Parathyroid adenoma (tissue), 2 donors: Measurements from ENCODE around the gene PPP3CB.

Experiments
- H2AFZ ChIP-seq: fragments of 300-600 bp; sonication (generic); one replicate; pipeline ENCODE4 v1.7.0; 2017; ENCODE audit warnings: antibody characterized with exemption, mild to moderate bottlenecking
- H3K27ac ChIP-seq: fragments of 300-600 bp; sonication (generic); one replicate; pipeline ENCODE4 v1.7.0; 2017
- H3K27me3 ChIP-seq: fragments of 300-600 bp; sonication (generic); one replicate; pipeline ENCODE4 v1.7.0; 2017; ENCODE audit warnings: low read length; ENCODE audit not compliant: control insufficient read depth, insufficient read depth
- H3K36me3 ChIP-seq: fragments of 300-600 bp; sonication (generic); one replicate; pipeline ENCODE4 v1.7.0; 2017; ENCODE audit warnings: low read length; ENCODE audit not compliant: control insufficient read depth, insufficient read depth
- H3K4me1 ChIP-seq: fragments of 300-600 bp; sonication (generic); one replicate; pipeline ENCODE4 v1.7.0; 2017; ENCODE audit warnings: control low read depth
- H3K4me2 ChIP-seq: fragments of 300-600 bp; sonication (generic); one replicate; pipeline ENCODE4 v1.7.0; 2017; ENCODE audit warnings: low read length
- H3K4me3 ChIP-seq: fragments of 300-600 bp; sonication (generic); one replicate; pipeline ENCODE4 v1.7.0; 2017; ENCODE audit warnings: low read depth, low read length
- H3K79me2 ChIP-seq: fragments of 300-600 bp; sonication (generic); one replicate; pipeline ENCODE4 v1.7.0; 2017; ENCODE audit warnings: control low read depth
- H3K9ac ChIP-seq: fragments of 300-600 bp; sonication (generic); one replicate; pipeline ENCODE4 v1.7.0; 2017; ENCODE audit warnings: mild to moderate bottlenecking
- H3K9me3 ChIP-seq: fragments of 300-600 bp; sonication (generic); one replicate; pipeline ENCODE4 v1.7.0; 2017; ENCODE audit warnings: low read length; ENCODE audit not compliant: control insufficient read depth
- CTCF ChIP-seq: fragments of 300-600 bp; sonication (generic); IDR thresholded peaks from one replicate; pipeline ENCODE4 v1.7.0; 2017; ENCODE audit warnings: antibody characterized with exemption, mild to moderate bottlenecking
- donor health status: primary hyperparathyroidism.

PPP3CB gene

GRCh38 chr10:73495884-73496674 is at the start of gene PPP3CB:
Gene PPP3CB (minus strand): TSS chr10:73496024. CDS start chr10:73495889, 135 bp downstream.
- H3K9me3 ChIP-seq = no peaks in the 10 kb centered on the region

GRCh38 chr10:73545357-73545756 is 49.5 kb upstream of the PPP3CB start:
- no peak overlapping the region for H3K27ac ChIP-seq
- H3K79me2 ChIP-seq = no peaks in the 10 kb centered on the region
- no peak for TF ChIP-seq CTCF
- no peak overlapping the region for H3K4me2 ChIP-seq
- no peaks in the 10 kb centered on the region for H3K27me3 ChIP-seq
- no peaks in the 10 kb centered on the region for H3K4me1 ChIP-seq
- H3K9me3 ChIP-seq = no peaks in the 10 kb centered on the region
- H3K4me3 ChIP-seq = no peak overlapping the region
- no peaks in the 10 kb centered on the region for H3K36me3 ChIP-seq
- no peak overlapping the region for H3K9ac ChIP-seq
- no peak overlapping the region for H2AFZ ChIP-seq

More at GRCh38 chr10:73495884-73496674, at the start of gene PPP3CB:
- Histone ChIP-seq H3K4me2 (peak within 1 kb of the TSS; percentile 98), H2AFZ (peak within 1 kb of the TSS; percentile 79), H3K79me2 (peaks cover 26% of the 10 kb centered on the region), H3K4me3 (peak within 1 kb of the TSS; percentile 87), H3K36me3 (no peaks in the 10 kb centered on the region), H3K4me1 (no peaks in the 10 kb centered on the region), H3K27ac (peak within 1 kb of the TSS; percentile 87), H3K27me3 (no peaks in the 10 kb centered on the region), H3K9ac (peak within 1 kb of the TSS; percentile 94)
- no peak for TF ChIP-seq CTCF

GRCh38 chr10:73537709-73538108 is 41.9 kb upstream of the PPP3CB start:
- Histone ChIP-seq H3K4me2 (no peak overlapping the region), H3K36me3 (no peaks in the 10 kb centered on the region)

GRCh38 chr10:73537288-73537687 is 41.5 kb upstream of the PPP3CB start:
- Histone ChIP-seq H2AFZ (no peak overlapping the region), H3K4me3 (no peak overlapping the region), H3K27ac (no peak overlapping the region), H3K4me1 (peaks cover 3% of the 10 kb centered on the region), H3K4me2 (no peak overlapping the region), H3K9ac (no peak overlapping the region), H3K36me3 (no peaks in the 10 kb centered on the region), H3K27me3 (no peaks in the 10 kb centered on the region), H3K79me2 (no peaks in the 10 kb centered on the region), H3K9me3 (no peaks in the 10 kb centered on the region)
- TF ChIP-seq CTCF = no peak

More at GRCh38 chr10:73537709-73538108, 41.9 kb upstream of the PPP3CB start:
- Histone ChIP-seq H2AFZ (no peak overlapping the region), H3K4me3 (no peak overlapping the region), H3K27me3 (no peaks in the 10 kb centered on the region), H3K9me3 (no peaks in the 10 kb centered on the region), H3K79me2 (no peaks in the 10 kb centered on the region), H3K27ac (no peak overlapping the region), H3K4me1 (peaks cover 3% of the 10 kb centered on the region), H3K9ac (no peak overlapping the region)
- no peak for TF ChIP-seq CTCF

- H3K9me3 ChIP-seq = no peaks in the 10 kb centered on the region
- H3K9ac ChIP-seq = no peak overlapping the region
- no peak overlapping the region for H3K27ac ChIP-seq
- no peak for TF ChIP-seq CTCF
- no peaks in the 10 kb centered on the region for H3K79me2 ChIP-seq
- peaks cover 3% of the 10 kb centered on the region for H3K4me1 ChIP-seq
- no peaks in the 10 kb centered on the region for H3K36me3 ChIP-seq
- H3K4me2 ChIP-seq = no peak overlapping the region
- no peaks in the 10 kb centered on the region for H3K27me3 ChIP-seq
- H2AFZ ChIP-seq = no peak overlapping the region
- H3K4me3 ChIP-seq = no peak overlapping the region
These were observed 39.0 kb upstream of the PPP3CB start for GRCh38 chr10:73534857-73535256.
